Endothelial cell of umbilical vein (primary cell): ENCODE data around the gene SMAD5. TPM values are rescaled to one million over a fixed set of nuclear protein-coding genes. Genes with fewer than 3 reads are reported as not detected.

Experiments used
- Bru-seq: library from RNA; stranded (reverse); fragments of 400-500 nt; gene quantifications from one replicate; lab custom pipeline; 2021; lab: Mats Ljungman, UMichigan
- BruChase-seq, 2 experiments: library from RNA; stranded (reverse); fragments of 400-500 nt; gene quantifications; one replicate each; lab custom pipeline; 2021; lab: Mats Ljungman, UMichigan
- BruUV-seq: library from RNA; stranded (reverse); fragments of 400-500 nt; replicated peaks from 2 replicates; lab custom pipeline; 2021; lab: Mats Ljungman, UMichigan
- CTCF ChIA-PET: fragments of 300-600, 350-600 bp; sonication (Branson Sonifier 250); formaldehyde crosslinking; loops from one replicate; lab custom pipeline; 2021; ENCODE audit warnings: antibody characterized with exemption, inconsistent platforms; lab: Charles Lee
- POLR2A ChIA-PET: fragments of 300-600, 350-600 bp; sonication (Branson Sonifier 250); formaldehyde crosslinking; loops from one replicate; lab custom pipeline; 2021; ENCODE audit warnings: antibody characterized with exemption, inconsistent platforms; lab: Charles Lee
- DNase-seq: peaks from one replicate; pipeline ENCODE4 v3.0.0-alpha.2; 2011; ENCODE audit warnings: low read depth, low spot score
- FAIRE-seq: peaks from 2 replicates; lab custom pipeline; 2011; peaks lifted over from hg19 to GRCh38; lab: Jason Lieb, UNC
- H2AFZ ChIP-seq: 2 replicates; pipeline ENCODE4 v1.6.0; 2012; ENCODE audit warnings: low read depth, low read length, control low read depth, inconsistent platforms
- H3K27ac ChIP-seq: 2 replicates; pipeline ENCODE4 v1.5.1; 2011; ENCODE audit warnings: low read depth, mild to moderate bottlenecking, control low read depth, low read length, moderate library complexity; ENCODE audit not compliant: insufficient read depth
- H3K27me3 ChIP-seq, 2 experiments: 2 replicates each; pipeline versions ENCODE4 v1.6.0 to v1.6.1; 2011; ENCODE audit warnings: low read length in 2 of 2, mixed read lengths in 1 of 2; ENCODE audit not compliant: control insufficient read depth in 2 of 2, insufficient read depth in 2 of 2
- H3K36me3 ChIP-seq, 2 experiments: 2 replicates in 1 of 2; 3 replicates in 1 of 2; pipeline ENCODE4 v1.5.1; 2011; ENCODE audit warnings: low read length in 2 of 2, mild to moderate bottlenecking in 1 of 2, moderate library complexity in 1 of 2; ENCODE audit not compliant: control insufficient read depth in 2 of 2, insufficient read depth in 2 of 2; ENCODE audit errors: extremely low read depth in 1 of 2
- H3K4me1 ChIP-seq: 3 replicates; pipeline ENCODE4 v1.5.1; 2011; ENCODE audit warnings: mild to moderate bottlenecking, low read length; ENCODE audit not compliant: control insufficient read depth, insufficient read depth; ENCODE audit errors: extremely low read depth
- H3K4me2 ChIP-seq: 2 replicates; pipeline ENCODE4 v1.6.1; 2011; ENCODE audit warnings: low read length, control low read depth, mixed read lengths; ENCODE audit not compliant: insufficient read depth
- H3K4me3 ChIP-seq, 3 experiments: fragments of 200-600 bp in 1 of 3; sonication (generic), shearing (Covaris generic) in 1 of 3; replicated peaks in 1 of 3; 2 replicates each; pipeline ENCODE4 v1.5.1; 2011 to 2016; ENCODE audit warnings: control low read depth in 3 of 3, low read length in 3 of 3, mild to moderate bottlenecking in 2 of 3, inconsistent platforms in 1 of 3, low read depth in 1 of 3, moderate library complexity in 1 of 3; ENCODE audit not compliant: insufficient read depth in 1 of 3
- H3K79me2 ChIP-seq: 2 replicates; pipeline ENCODE4 v1.6.0; 2012; ENCODE audit warnings: low read length, inconsistent platforms; ENCODE audit not compliant: control insufficient read depth, insufficient read depth
- H3K9ac ChIP-seq: replicated peaks from 2 replicates; pipeline ENCODE3; 2011; ENCODE audit warnings: low read length, control low read depth; ENCODE audit not compliant: insufficient read depth; ENCODE audit errors: extremely low read depth
- H3K9me1 ChIP-seq: replicated peaks from 3 replicates; pipeline ENCODE4 v1.6.0; 2011; ENCODE audit warnings: mild to moderate bottlenecking, low read length; ENCODE audit not compliant: control insufficient read depth, insufficient read depth; ENCODE audit errors: extremely low read depth
- H3K9me3 ChIP-seq: replicated peaks from 2 replicates; pipeline ENCODE4 v1.5.1; 2012; ENCODE audit warnings: low read length, inconsistent platforms; ENCODE audit not compliant: control insufficient read depth, insufficient read depth
- H4K20me1 ChIP-seq: replicated peaks from 2 replicates; pipeline ENCODE3; 2011; ENCODE audit warnings: mild to moderate bottlenecking, low read length; ENCODE audit not compliant: control insufficient read depth, insufficient read depth; ENCODE audit errors: extremely low read depth
- EZH2 ChIP-seq: IDR thresholded peaks from 2 replicates; pipeline ENCODE4 v1.6.1; 2012; ENCODE audit warnings: borderline replicate concordance, low read depth, mild to moderate bottlenecking, moderate library complexity, low read length, inconsistent platforms; ENCODE audit not compliant: severe bottlenecking
- JUN ChIP-seq: IDR thresholded peaks from 2 replicates; pipeline ENCODE4 v1.6.1; 2011; ENCODE audit warnings: borderline replicate concordance, low read depth; ENCODE audit not compliant: insufficient read length, insufficient read depth
- MYC ChIP-seq: IDR thresholded peaks from one replicate; pipeline ENCODE4 v1.6.1; 2011; ENCODE audit warnings: mild to moderate bottlenecking, low read depth, low read length
- POLR2A ChIP-seq: IDR thresholded peaks from 2 replicates; pipeline ENCODE4 v1.6.1; 2012; ENCODE audit warnings: low read depth, mild to moderate bottlenecking, control low read depth, low read length
- POLR2AphosphoS5 ChIP-seq: IDR thresholded peaks from 2 replicates; pipeline ENCODE4 v1.6.1; 2012; ENCODE audit warnings: low read depth, mild to moderate bottlenecking, control low read depth, low read length, moderate library complexity; ENCODE audit not compliant: insufficient read depth
- dilution Hi-C: fragments of 300-500 bp; cut with MboI; formaldehyde crosslinking; loops from one replicate; pipeline ENCODE4 v1.15.0; 2019; ENCODE audit warnings: low sequenced_read_pairs; ENCODE audit not compliant: extremely low pct_ligation_motif_present
- intact Hi-C: fragments of 100-400 bp; cut with micrococcal nuclease; formaldehyde crosslinking; loops from one replicate; pipeline ENCODE4 v1.10.0; 2022
- long read RNA-seq: library from polyadenylated mRNA; stranded (forward); transcript quantifications from one replicate; pipeline ENCODE4 v2.0.0, GENCODE V29; 2021
- polyA minus RNA-seq, 3 experiments: library from RNA; depleted of rRNA, polyadenylated mRNA; stranded (reverse); fragments of >200 nt; gene quantifications; 1 replicate in 1 of 3; 2 replicates in 2 of 3; pipeline ENCODE4 v1.2.3, GENCODE V29; 2011
- polyA plus RNA-seq, 4 experiments: library from polyadenylated mRNA; depleted of rRNA in 3 of 4; stranded (reverse) in 3 of 4; unstranded in 1 of 4; fragments of >200 nt; gene quantifications; 2 replicates each; pipeline versions ENCODE4 v1.2.1 to v1.2.3, GENCODE V29; 2011 to 2012; ENCODE audit warnings: missing spikeins in 1 of 4
- total RNA-seq: library from RNA; stranded (reverse); gene quantifications from 2 replicates; pipeline ENCODE4 v1.2.3, GENCODE V29; 2021
- TF ChIP-seq, protein P1 (sequence below), 2 donors: IDR thresholded peaks; 1 replicate in 1 of 2; 2 replicates in 1 of 2; pipeline ENCODE4 v1.5.1; 2011; ENCODE audit warnings: low read length in 2 of 2, mild to moderate bottlenecking in 2 of 2, moderate library complexity in 2 of 2, control low read depth in 1 of 2, inconsistent platforms in 1 of 2, low read depth in 1 of 2; ENCODE audit not compliant: insufficient read depth in 1 of 2; ENCODE audit errors: extremely low read depth in 1 of 2

SMAD5 gene
- total RNA-seq (65.4 and 66.0 TPM in 2 replicates), polyA plus RNA-seq (26.0 and 27.1 TPM in 2 replicates), polyA minus RNA-seq (80.9 and 117 TPM in 2 replicates), Bru-seq, nascent RNA (percentile 93 among the genes with signal in this experiment), BruChase-seq, experiment 1, labeled RNA remaining after a 6-hour chase (percentile 96 among the genes with signal in this experiment), BruChase-seq, experiment 2, labeled RNA remaining after a 2-hour chase (percentile 95 among the genes with signal in this experiment)
- polyA plus RNA-seq (2011; cell fraction: cytosol; rRNA removed), result 25.1 and 27.4 TPM in 2 replicates
- 29.4 and 52.4 TPM in 2 replicates for polyA plus RNA-seq (2011; cell fraction: nucleus; rRNA removed)
- 27.0 and 40.5 TPM in 2 replicates for polyA plus RNA-seq (2012)
- 60.4 TPM for polyA minus RNA-seq (2011; cell fraction: cytosol; rRNA and poly(A)+ RNA removed)
- 53.9 and 78.1 TPM in 2 replicates for polyA minus RNA-seq (2011; cell fraction: nucleus; rRNA and poly(A)+ RNA removed)
- long read RNA-seq, full-length matches to known transcripts, result 6 of 17 reads
- long read RNA-seq, partial matches to known transcripts, result 3 of 17 reads
- long read RNA-seq, other reads (novel, unspliced or antisense), result 8 of 17 reads

GRCh38 chr5:136132557-136133221, at the start of gene SMAD5:
SMAD5 (plus strand) TSS chr5:136132845; CDS start chr5:136153761, 20,916 bp downstream.
- Histone ChIP-seq H2AFZ (peak within 1 kb of the TSS; percentile 83), H3K4me1 (peaks cover 15% of the 10 kb centered on the region), H3K79me2 (peaks cover 47% of the 10 kb centered on the region), H3K9ac (peak within 1 kb of the TSS; percentile 99), H3K9me3 (no peaks in the 10 kb centered on the region), H3K4me2 (peak within 1 kb of the TSS; percentile 86), H3K9me1 (peaks cover 5% of the 10 kb centered on the region), H3K36me3 (no peaks in the 10 kb centered on the region), H3K4me3 (peak within 1 kb of the TSS; percentile 72 to 96 (median 83)), H4K20me1 (peaks cover 19% of the 10 kb centered on the region), H3K27ac (peak within 1 kb of the TSS; percentile 78), H3K27me3 (peaks cover 7 to 21% of the 10 kb centered on the region in 2 experiments)
- BruUV-seq, result no TSS peak
- CTCF ChIA-PET, result interaction anchor here (1.1 kb wide), 1 partner anchor 24 kb away, joined by 3 read pairs; no protein-coding TSS in a partner anchor
- TF ChIP-seq POLR2AphosphoS5 (peak; percentile 83), JUN (no peak), POLR2A (peak; percentile 64), EZH2 (no peak), MYC (peak; percentile 2)
- TF ChIP-seq, protein P1, sequence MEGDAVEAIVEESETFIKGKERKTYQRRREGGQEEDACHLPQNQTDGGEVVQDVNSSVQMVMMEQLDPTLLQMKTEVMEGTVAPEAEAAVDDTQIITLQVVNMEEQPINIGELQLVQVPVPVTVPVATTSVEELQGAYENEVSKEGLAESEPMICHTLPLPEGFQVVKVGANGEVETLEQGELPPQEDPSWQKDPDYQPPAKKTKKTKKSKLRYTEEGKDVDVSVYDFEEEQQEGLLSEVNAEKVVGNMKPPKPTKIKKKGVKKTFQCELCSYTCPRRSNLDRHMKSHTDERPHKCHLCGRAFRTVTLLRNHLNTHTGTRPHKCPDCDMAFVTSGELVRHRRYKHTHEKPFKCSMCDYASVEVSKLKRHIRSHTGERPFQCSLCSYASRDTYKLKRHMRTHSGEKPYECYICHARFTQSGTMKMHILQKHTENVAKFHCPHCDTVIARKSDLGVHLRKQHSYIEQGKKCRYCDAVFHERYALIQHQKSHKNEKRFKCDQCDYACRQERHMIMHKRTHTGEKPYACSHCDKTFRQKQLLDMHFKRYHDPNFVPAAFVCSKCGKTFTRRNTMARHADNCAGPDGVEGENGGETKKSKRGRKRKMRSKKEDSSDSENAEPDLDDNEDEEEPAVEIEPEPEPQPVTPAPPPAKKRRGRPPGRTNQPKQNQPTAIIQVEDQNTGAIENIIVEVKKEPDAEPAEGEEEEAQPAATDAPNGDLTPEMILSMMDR (IDR thresholded peaks at IDR 0.05; ENCODE audit: extremely low read depth in 1 of 2, insufficient read depth in 1 of 2, low read depth in 1 of 2, low read length in 2 of 2), result no peak
- intact Hi-C loops, result loop anchor here (1.0 to 5.0 kb wide), 6 partner anchors 9 to 121 kb away; partner anchors contain the start of gene SMIM32
- peak; percentile 97 for DNase-seq
- dilution Hi-C loops, result no loop called here
- FAIRE-seq, result peak; percentile 87
- POLR2A ChIA-PET, result no interaction called here
